PC-9 (cell line): ENCODE measurements around the gene HOOK2. TPM values are rescaled to one million over a fixed set of nuclear protein-coding genes. Genes with fewer than 3 reads are reported as not detected.

Source experiments
- BruUV-seq: library from RNA; stranded (reverse); fragments of 400-500 nt; replicated peaks from 2 replicates; lab custom pipeline; 2021; lab: Mats Ljungman, UMichigan
- CTCF ChIA-PET: fragments of 300-600 bp; sonication (Branson Sonifier 250); formaldehyde crosslinking; loops from one replicate; lab custom pipeline; 2022; ENCODE audit warnings: antibody characterized with exemption; lab: Charles Lee
- POLR2A ChIA-PET: fragments of 300-600 bp; sonication (Branson Sonifier 250); formaldehyde crosslinking; loops from one replicate; lab custom pipeline; 2022; ENCODE audit warnings: antibody characterized with exemption; ENCODE audit not compliant: unreplicated experiment; lab: Charles Lee
- DNase-seq, 2 experiments: peaks; one replicate each; pipeline versions ENCODE4 v3.0.0 to v3.0.0-alpha.2; 2015 to 2022; ENCODE audit warnings: mixed read lengths in 1 of 2
- H2AFZ ChIP-seq: fragments of 200-600 bp; sonication (generic); 2 replicates; pipeline ENCODE4 v1.8.1; 2017; ENCODE audit warnings: antibody characterized with exemption
- H3F3A ChIP-seq: fragments of 200-600 bp; sonication (generic); 2 replicates; pipeline ENCODE4 v1.8.1; 2017; ENCODE audit warnings: antibody characterized with exemption, mild to moderate bottlenecking, low read depth; ENCODE audit not compliant: insufficient read depth
- H3K27ac ChIP-seq: fragments of 200-600 bp; sonication (generic); 2 replicates; pipeline ENCODE4 v1.6.1; 2016; ENCODE audit warnings: mixed run types
- H3K27me3 ChIP-seq: fragments of 200-600 bp; sonication (generic); 2 replicates; pipeline ENCODE4 v1.6.1; 2016; ENCODE audit warnings: low read depth, mixed run types; ENCODE audit not compliant: insufficient read depth
- H3K36me3 ChIP-seq: fragments of 200-600 bp; sonication (generic); 2 replicates; pipeline ENCODE4 v1.6.1; 2016; ENCODE audit warnings: low read depth, mixed run types
- H3K4me1 ChIP-seq: fragments of 200-600 bp; sonication (generic); replicated peaks from 2 replicates; pipeline ENCODE4 v1.6.1; 2016; ENCODE audit warnings: mixed run types; ENCODE audit not compliant: insufficient read depth
- H3K4me2 ChIP-seq: fragments of 200-600 bp; sonication (generic); 2 replicates; pipeline ENCODE4 v1.6.1; 2017; ENCODE audit warnings: mixed run types
- H3K4me3 ChIP-seq: fragments of 200-600 bp; sonication (generic); 2 replicates; pipeline ENCODE4 v1.6.1; 2016; ENCODE audit warnings: mixed run types
- H3K79me2 ChIP-seq: fragments of 200-600 bp; sonication (generic); 2 replicates; pipeline ENCODE4 v1.6.1; 2017; ENCODE audit warnings: low read depth, mixed run types
- H3K9me2 ChIP-seq: fragments of 200-600 bp; sonication (generic); 2 replicates; pipeline ENCODE4 v1.8.1; 2017; ENCODE audit warnings: mild to moderate bottlenecking; ENCODE audit not compliant: insufficient read depth
- H3K9me3 ChIP-seq: fragments of 200-600 bp; sonication (generic); 2 replicates; pipeline ENCODE4 v1.8.1; 2016; ENCODE audit warnings: low read depth; ENCODE audit not compliant: insufficient read depth
- H4K20me1 ChIP-seq: fragments of 200-600 bp; sonication (generic); 2 replicates; pipeline ENCODE4 v1.8.1; 2017; ENCODE audit not compliant: insufficient read depth
- CTCF ChIP-seq: fragments of 200-600 bp; sonication (generic); conservative IDR thresholded peaks from 2 replicates; pipeline ENCODE4 v1.6.1; 2017; ENCODE audit warnings: mixed run types, antibody characterized with exemption, mild to moderate bottlenecking, moderate library complexity
- EZH2 ChIP-seq: fragments of 200-600 bp; sonication (generic); IDR thresholded peaks from 2 replicates; pipeline ENCODE4 v1.8.0; 2017; ENCODE audit warnings: antibody characterized with exemption, low read depth
- intact Hi-C: fragments of 100-400 bp; cut with micrococcal nuclease; formaldehyde crosslinking; loops from one replicate; pipeline ENCODE4 v1.10.0; 2022; ENCODE audit not compliant: unreplicated experiment
- total RNA-seq: library from RNA; stranded (reverse); gene quantifications from 2 replicates; pipeline ENCODE4 v1.2.3, GENCODE V29; 2021

The HOOK2 gene
- total RNA-seq, 1 experiment from 2014 or later = 109 TPM

GRCh38 chr19:12721656-12722565 lies 53.4 kb downstream of the HOOK2 start:
- peak overlapping the region; percentile 47; the same call in 1 of the 2 replicates for H2AFZ ChIP-seq
- H3F3A ChIP-seq = peaks cover 63% of the 10 kb centered on the region
- no TSS peak for BruUV-seq
- POLR2A ChIA-PET = interaction anchor here (0.6 kb wide), 2 partner anchors 65 to 445 kb away, joined by 5 to 6 read pairs; no protein-coding TSS in a partner anchor
- no peaks in the 10 kb centered on the region for H3K9me2 ChIP-seq
- DNase-seq = peak; percentile 42 to 52
- H3K4me1 ChIP-seq = peaks cover 14% of the 10 kb centered on the region; the same call in 1 of the 2 replicates
- intact Hi-C loops = no loop called here
- CTCF ChIA-PET = interaction anchor here (0.6 kb wide), 2 partner anchors 38 to 1858 kb away, joined by 4 read pairs; no protein-coding TSS in a partner anchor
- H3K4me2 ChIP-seq = peak overlapping the region; percentile 100
- H4K20me1 ChIP-seq = peaks cover 24% of the 10 kb centered on the region; the same call in 1 of the 2 replicates
- TF ChIP-seq EZH2 = no peak
- no peak for TF ChIP-seq CTCF
- H3K27ac ChIP-seq = peak overlapping the region; percentile 42
- H3K9me3 ChIP-seq = no peaks in the 10 kb centered on the region
- H3K4me3 ChIP-seq = peak overlapping the region; percentile 76
- H3K36me3 ChIP-seq = peaks cover 31% of the 10 kb centered on the region
- no peaks in the 10 kb centered on the region for H3K27me3 ChIP-seq
- peaks cover 69% of the 10 kb centered on the region for H3K79me2 ChIP-seq

- Histone ChIP-seq H3K79me2 (peaks cover 77% of the 10 kb centered on the region), H3K4me2 (peak overlapping the region; percentile 100), H3K27ac (peak overlapping the region; percentile 42), H3K36me3 (peaks cover 36% of the 10 kb centered on the region), H3K9me3 (no peaks in the 10 kb centered on the region), H3K9me2 (no peaks in the 10 kb centered on the region), H3K4me1 (peaks cover 14% of the 10 kb centered on the region; the same call in 1 of the 2 replicates), H3F3A (peaks cover 64% of the 10 kb centered on the region), H2AFZ (0 out of 2 replicates have a peak overlapping the region, but pooled peaks have one; percentile 47), H3K4me3 (peak overlapping the region; percentile 76), H3K27me3 (no peaks in the 10 kb centered on the region), H4K20me1 (peaks cover 31% of the 10 kb centered on the region; the same call in 1 of the 2 replicates)
- TF ChIP-seq EZH2 (no peak), CTCF (no peak)
- DNase-seq = no peak
- BruUV-seq = no TSS peak
- ChIA-PET CTCF (interaction anchor here (0.6 kb wide), 1 partner anchor 38 kb away, joined by 4 read pairs; no protein-coding TSS in a partner anchor), POLR2A (interaction anchor here (0.6 kb wide), 1 partner anchor 446 kb away, joined by 5 read pairs; no protein-coding TSS in a partner anchor)
- intact Hi-C loops = no loop called here
These were observed 54.3 kb downstream of the HOOK2 start for GRCh38 chr19:12720851-12721655.

GRCh38 chr19:12720296-12720695 lies 55.1 kb downstream of the HOOK2 start:
- BruUV-seq = no TSS peak
- CTCF ChIA-PET = no interaction called here
- Histone ChIP-seq H2AFZ (no peak overlapping the region), H3F3A (peaks cover 64% of the 10 kb centered on the region), H3K9me2 (no peaks in the 10 kb centered on the region), H3K27me3 (no peaks in the 10 kb centered on the region), H3K4me1 (peaks cover 14% of the 10 kb centered on the region; the same call in 1 of the 2 replicates), H4K20me1 (peaks cover 33% of the 10 kb centered on the region; the same call in 1 of the 2 replicates), H3K4me3 (peak overlapping the region; percentile 76), H3K27ac (no peak overlapping the region), H3K36me3 (peaks cover 40% of the 10 kb centered on the region), H3K79me2 (peaks cover 83% of the 10 kb centered on the region), H3K9me3 (no peaks in the 10 kb centered on the region), H3K4me2 (peak overlapping the region; percentile 100; the same call in 1 of the 2 replicates)
- TF ChIP-seq EZH2 (no peak), CTCF (no peak)
- no peak for DNase-seq
- POLR2A ChIA-PET = no interaction called here
- intact Hi-C loops = no loop called here
